GM18508 (cell line): ENCODE results near the gene EGFL8.

Experiments
- ATAC-seq: cut with Tn5 transposase; IDR thresholded peaks from one replicate; pipeline ENCODE4 v1.9.1; 2021; ENCODE audit warnings: moderate number of reproducible peaks; ENCODE audit not compliant: insufficient read depth, unreplicated experiment

EGFL8 gene

GRCh38 chr6:32215617-32216016, 51.2 kb downstream of the EGFL8 start:
- ATAC-seq: no peak

- ATAC-seq: no peak
Measured at GRCh38 chr6:32216285-32216684, 51.9 kb downstream of the EGFL8 start.

GRCh38 chr6:32216998-32217397, 52.6 kb downstream of the EGFL8 start:
- ATAC-seq: no peak
